AG04450 (cell line): ENCODE measurements around the gene MPDZ. TPM values are rescaled to one million over a fixed set of nuclear protein-coding genes. Genes with fewer than 3 reads are reported as not detected.

Experiments used
- CTCF ChIA-PET: fragments of 300-600, 350-600 bp; formaldehyde crosslinking; extraction: SDS; loops from one replicate; lab custom pipeline; 2022; ENCODE audit warnings: antibody characterized with exemption, inconsistent platforms; lab: Charles Lee
- POLR2A ChIA-PET: fragments of 350-600 bp; formaldehyde crosslinking; extraction: SDS; loops from one replicate; lab custom pipeline; 2021; ENCODE audit warnings: antibody characterized with exemption, inconsistent platforms; lab: Yijun Ruan, JAX
- DNase-seq: peaks from one replicate; pipeline ENCODE4 v3.0.0-alpha.2; 2011; ENCODE audit warnings: low read depth, low spot score
- H3K27ac ChIP-seq: one replicate; pipeline ENCODE4 v1.5.1; 2012; ENCODE audit warnings: low read depth, low read length, control low read depth
- H3K27me3 ChIP-seq: one replicate; pipeline ENCODE4 v1.6.0; 2012; ENCODE audit warnings: low read length; ENCODE audit not compliant: control insufficient read depth, insufficient read depth
- H3K4me3 ChIP-seq: 2 replicates; pipeline ENCODE4 v1.5.1; 2011; ENCODE audit warnings: mild to moderate bottlenecking, low read depth, low read length, control low read depth
- H3K9me3 ChIP-seq: 2 replicates; pipeline ENCODE4 v1.5.1; 2012; ENCODE audit warnings: low read length; ENCODE audit not compliant: control insufficient read depth, insufficient read depth
- polyA plus RNA-seq: library from polyadenylated mRNA; depleted of rRNA; stranded (reverse); fragments of >200 nt; gene quantifications from 2 replicates; pipeline ENCODE4 v1.2.3, GENCODE V29; 2011
- TF ChIP-seq, protein P1 (sequence below): IDR thresholded peaks from 2 replicates; pipeline ENCODE4 v1.5.1; 2011; ENCODE audit warnings: low read depth, low read length, control low read depth, inconsistent platforms

Gene MPDZ
- polyA plus RNA-seq, 1 experiment = 31.6 TPM

DNA sequence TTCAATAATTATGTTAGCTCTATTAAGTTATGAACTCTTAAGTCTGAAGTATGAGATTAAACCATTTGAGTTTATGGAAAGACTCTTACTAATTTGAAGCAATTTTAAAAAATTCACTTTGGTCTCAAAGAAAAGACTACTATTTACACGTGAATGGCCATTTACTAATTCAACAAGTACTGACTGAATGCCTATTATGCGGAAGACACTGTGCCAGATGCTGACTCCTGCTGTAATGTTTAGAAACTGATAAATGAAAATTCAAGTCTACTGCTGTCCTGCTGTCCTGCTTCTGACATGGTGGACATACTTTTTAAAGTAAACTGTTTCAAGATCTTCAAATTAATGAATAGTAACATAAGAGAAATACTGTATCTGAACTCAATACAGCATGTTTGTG, 116.2 kb downstream of the MPDZ start:
- Histone ChIP-seq H3K9me3 (no peaks in the 10 kb centered on the region), H3K27me3 (no peaks in the 10 kb centered on the region), H3K27ac (no peak overlapping the region), H3K4me3 (no peak overlapping the region)
- TF ChIP-seq, protein P1, sequence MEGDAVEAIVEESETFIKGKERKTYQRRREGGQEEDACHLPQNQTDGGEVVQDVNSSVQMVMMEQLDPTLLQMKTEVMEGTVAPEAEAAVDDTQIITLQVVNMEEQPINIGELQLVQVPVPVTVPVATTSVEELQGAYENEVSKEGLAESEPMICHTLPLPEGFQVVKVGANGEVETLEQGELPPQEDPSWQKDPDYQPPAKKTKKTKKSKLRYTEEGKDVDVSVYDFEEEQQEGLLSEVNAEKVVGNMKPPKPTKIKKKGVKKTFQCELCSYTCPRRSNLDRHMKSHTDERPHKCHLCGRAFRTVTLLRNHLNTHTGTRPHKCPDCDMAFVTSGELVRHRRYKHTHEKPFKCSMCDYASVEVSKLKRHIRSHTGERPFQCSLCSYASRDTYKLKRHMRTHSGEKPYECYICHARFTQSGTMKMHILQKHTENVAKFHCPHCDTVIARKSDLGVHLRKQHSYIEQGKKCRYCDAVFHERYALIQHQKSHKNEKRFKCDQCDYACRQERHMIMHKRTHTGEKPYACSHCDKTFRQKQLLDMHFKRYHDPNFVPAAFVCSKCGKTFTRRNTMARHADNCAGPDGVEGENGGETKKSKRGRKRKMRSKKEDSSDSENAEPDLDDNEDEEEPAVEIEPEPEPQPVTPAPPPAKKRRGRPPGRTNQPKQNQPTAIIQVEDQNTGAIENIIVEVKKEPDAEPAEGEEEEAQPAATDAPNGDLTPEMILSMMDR = no peak
- ChIA-PET POLR2A (no interaction called here), CTCF (interaction anchor here (0.6 kb wide), 1 partner anchor 1641 kb away, joined by 3 read pairs; no protein-coding TSS in a partner anchor)
- no peak for DNase-seq

DNA sequence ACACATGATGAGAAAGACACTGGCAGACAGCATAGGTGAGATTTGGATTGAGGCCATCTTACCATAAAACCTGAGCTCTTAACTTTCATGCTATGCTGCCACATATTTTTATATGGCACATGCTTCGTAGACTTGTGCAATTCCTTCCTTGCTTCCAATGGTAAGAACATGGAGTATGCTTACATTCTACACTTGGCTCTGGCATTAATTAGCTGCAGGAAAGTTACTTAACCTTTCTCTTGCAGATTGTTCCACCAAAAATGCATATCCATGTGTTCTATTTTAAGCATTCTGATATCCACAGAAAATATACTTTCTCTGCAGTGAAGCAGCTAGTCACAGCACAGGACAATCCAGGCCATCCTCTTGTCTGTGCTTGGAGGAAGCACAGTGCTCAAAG, 119.4 kb downstream of the MPDZ start:
- no peak for DNase-seq
- TF ChIP-seq, protein P1 = no peak
- CTCF ChIA-PET = no interaction called here

DNA sequence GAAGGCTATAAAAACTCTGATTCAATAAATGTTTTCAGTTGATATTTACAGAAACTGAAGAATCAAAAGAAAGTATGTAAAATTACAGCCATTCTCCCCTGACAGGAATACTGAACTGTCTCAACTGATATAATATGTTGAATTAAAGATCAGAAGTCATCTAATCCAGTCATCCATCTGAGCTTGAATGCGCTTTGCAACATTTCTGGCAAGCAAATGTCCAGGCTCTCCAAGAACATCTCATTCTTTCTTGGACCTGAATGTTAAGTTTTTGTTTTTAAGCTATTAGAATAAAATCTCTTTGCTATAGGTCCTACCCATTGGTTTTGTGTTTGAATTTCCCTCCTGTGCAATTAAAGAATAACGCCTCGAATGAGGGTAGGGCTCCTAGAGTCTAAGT, 120.5 kb downstream of the MPDZ start:
- ChIA-PET CTCF (no interaction called here), POLR2A (no interaction called here)
- Histone ChIP-seq H3K27me3 (no peaks in the 10 kb centered on the region), H3K27ac (no peak overlapping the region), H3K4me3 (no peak overlapping the region), H3K9me3 (no peaks in the 10 kb centered on the region)
- TF ChIP-seq, protein P1 = no peak
- no peak for DNase-seq

More for the DNA sequence above, 119.4 kb downstream of the MPDZ start:
- H3K27ac ChIP-seq = no peak overlapping the region
- H3K9me3 ChIP-seq = no peaks in the 10 kb centered on the region
- no peaks in the 10 kb centered on the region for H3K27me3 ChIP-seq
- POLR2A ChIA-PET = no interaction called here
- no peak overlapping the region for H3K4me3 ChIP-seq

DNA sequence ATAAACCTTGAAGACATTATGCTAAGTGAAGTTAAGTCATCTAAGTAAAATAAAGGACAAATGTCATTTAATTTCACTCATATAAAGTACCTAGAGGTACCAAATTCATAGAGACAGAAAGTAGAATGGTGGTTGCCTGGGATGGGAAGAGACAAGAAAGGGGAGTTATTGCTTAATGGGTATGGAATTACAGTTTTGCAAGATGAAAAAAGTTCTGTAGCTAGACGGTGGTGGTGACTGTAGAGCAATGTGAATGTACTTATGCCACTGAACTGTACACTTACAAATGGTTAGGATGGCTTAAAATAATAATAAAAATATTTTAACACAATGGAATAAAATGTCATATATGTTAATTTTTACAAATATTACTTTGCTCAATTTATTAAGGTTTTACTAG, 128.0 kb downstream of the MPDZ start:
- TF ChIP-seq, protein P1 = no peak
- no peaks in the 10 kb centered on the region for H3K27me3 ChIP-seq
- no peak overlapping the region for H3K27ac ChIP-seq
- DNase-seq = no peak
- ChIA-PET CTCF (no interaction called here), POLR2A (no interaction called here)
- H3K9me3 ChIP-seq = no peaks in the 10 kb centered on the region
- H3K4me3 ChIP-seq = no peak overlapping the region

DNA sequence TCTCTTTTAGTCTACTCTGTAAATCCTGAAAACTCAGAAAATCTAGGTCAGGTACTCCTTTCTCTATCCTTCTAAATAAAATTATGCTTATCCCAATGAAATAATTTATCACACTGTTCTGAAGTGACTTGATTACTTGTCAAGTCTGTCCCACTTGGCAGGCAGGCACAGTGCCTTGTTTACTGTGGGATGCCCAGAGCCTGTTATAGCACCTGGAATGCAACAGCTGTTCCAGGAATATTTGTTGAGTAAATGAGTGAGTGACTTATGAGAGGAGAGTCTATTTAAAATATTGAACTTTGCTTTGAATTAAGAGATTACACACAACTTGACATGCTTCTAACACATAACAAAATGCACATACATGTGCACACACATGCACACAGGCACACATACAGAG, 130.0 kb downstream of the MPDZ start:
- TF ChIP-seq, protein P1 = no peak
- Histone ChIP-seq H3K27ac (no peak overlapping the region), H3K27me3 (no peaks in the 10 kb centered on the region), H3K9me3 (no peaks in the 10 kb centered on the region), H3K4me3 (no peak overlapping the region)
- ChIA-PET POLR2A (no interaction called here), CTCF (no interaction called here)
- DNase-seq = no peak
